Mononuclear cell (primary cell): Measurements from ENCODE around the gene UPF3B. TPM values are rescaled to one million over a fixed set of nuclear protein-coding genes. Genes with fewer than 3 reads are reported as not detected.
"Not testable (repeated sequence)": the region's sequence is repeated elsewhere in the genome, so short reads cannot be mapped to it uniquely, and the experiment has no call there.

Source experiments
- H3K27me3 ChIP-seq: 2 replicates; pipeline ENCODE4 v1.6.0; 2011; ENCODE audit warnings: low read length, control low read depth; ENCODE audit not compliant: insufficient read depth
- H3K4me1 ChIP-seq: 2 replicates; pipeline ENCODE4 v1.5.1; 2011; ENCODE audit warnings: mild to moderate bottlenecking, low read length, control low read depth; ENCODE audit not compliant: insufficient read depth
- H3K4me3 ChIP-seq: 2 replicates; pipeline ENCODE4 v1.5.1; 2011; ENCODE audit warnings: mild to moderate bottlenecking, low read length, moderate library complexity
- H3K9me3 ChIP-seq: 2 replicates; pipeline ENCODE4 v1.5.1; 2011; ENCODE audit warnings: low read depth, mild to moderate bottlenecking, control low read depth, low read length
- total RNA-seq: library from RNA; depleted of rRNA; stranded (reverse); fragments of >200 nt; gene quantifications from one replicate; pipeline ENCODE4 v1.2.3, GENCODE V29; 2012

Gene UPF3B
- total RNA-seq, 1 donor = 2.3 TPM

- peak overlapping the region; percentile 78 for H3K4me3 ChIP-seq
- peaks cover 26% of the 10 kb centered on the region for H3K4me1 ChIP-seq
- H3K9me3 ChIP-seq = no peaks in the 10 kb centered on the region
- H3K27me3 ChIP-seq = no peaks in the 10 kb centered on the region
These were observed 18.5 kb upstream of the UPF3B start for GRCh38 chrX:119871245-119871598.

GRCh38 chrX:119870626-119871131, 17.9 kb upstream of the UPF3B start:
- no peaks in the 10 kb centered on the region for H3K27me3 ChIP-seq
- no peaks in the 10 kb centered on the region for H3K9me3 ChIP-seq
- peak overlapping the region; percentile 78 for H3K4me3 ChIP-seq
- H3K4me1 ChIP-seq = peaks cover 26% of the 10 kb centered on the region

GRCh38 chrX:119853444-119853843, 681 bp upstream of the UPF3B start:
- Histone ChIP-seq H3K4me3 (no peak overlapping the region), H3K4me1 (peaks cover 9% of the 10 kb centered on the region), H3K9me3 (no peaks in the 10 kb centered on the region), H3K27me3 (no peaks in the 10 kb centered on the region)

- no peaks in the 10 kb centered on the region for H3K4me1 ChIP-seq
- H3K4me3 ChIP-seq = no peak overlapping the region
These were observed 18.9 kb downstream of the UPF3B start for GRCh38 chrX:119833905-119834304.

GRCh38 chrX:119828446-119828845, 24.3 kb downstream of the UPF3B start:
- no peak overlapping the region for H3K4me3 ChIP-seq

More at GRCh38 chrX:119833905-119834304, 18.9 kb downstream of the UPF3B start:
- H3K9me3 ChIP-seq = no peaks in the 10 kb centered on the region
- no peaks in the 10 kb centered on the region for H3K27me3 ChIP-seq

GRCh38 chrX:119826399-119826959, 26.3 kb downstream of the UPF3B start:
- Histone ChIP-seq H3K4me3 (no peak overlapping the region), H3K4me1 (no peaks in the 10 kb centered on the region)

More at GRCh38 chrX:119828446-119828845, 24.3 kb downstream of the UPF3B start:
- Histone ChIP-seq H3K4me1 (no peaks in the 10 kb centered on the region), H3K27me3 (no peaks in the 10 kb centered on the region), H3K9me3 (no peaks in the 10 kb centered on the region)

GRCh38 chrX:119824221-119824620, 28.5 kb downstream of the UPF3B start:
- H3K4me1 ChIP-seq, H3K4me3 ChIP-seq, H3K27me3 ChIP-seq, H3K9me3 ChIP-seq: not testable (repeated sequence)

More at GRCh38 chrX:119826399-119826959, 26.3 kb downstream of the UPF3B start:
- Histone ChIP-seq H3K9me3 (no peaks in the 10 kb centered on the region), H3K27me3 (no peaks in the 10 kb centered on the region)

GRCh38 chrX:119821703-119822102, 31.1 kb downstream of the UPF3B start:
- H3K4me3 ChIP-seq, H3K4me1 ChIP-seq, H3K27me3 ChIP-seq, H3K9me3 ChIP-seq: not testable (repeated sequence)

- no peak overlapping the region for H3K4me3 ChIP-seq
- no peaks in the 10 kb centered on the region for H3K4me1 ChIP-seq
- H3K9me3 ChIP-seq = no peaks in the 10 kb centered on the region
- no peaks in the 10 kb centered on the region for H3K27me3 ChIP-seq
These were observed 35.6 kb downstream of the UPF3B start for GRCh38 chrX:119817130-119817690.

- no peaks in the 10 kb centered on the region for H3K27me3 ChIP-seq
- no peak overlapping the region for H3K4me3 ChIP-seq
- no peaks in the 10 kb centered on the region for H3K9me3 ChIP-seq
- H3K4me1 ChIP-seq = no peaks in the 10 kb centered on the region
These were observed 36.5 kb downstream of the UPF3B start for GRCh38 chrX:119816300-119816699.

GRCh38 chrX:119809185-119809666, 43.5 kb downstream of the UPF3B start:
- Histone ChIP-seq H3K4me3 (no peak overlapping the region), H3K27me3 (no peaks in the 10 kb centered on the region), H3K4me1 (no peaks in the 10 kb centered on the region), H3K9me3 (no peaks in the 10 kb centered on the region)

GRCh38 chrX:119808461-119808860, 44.3 kb downstream of the UPF3B start:
- H3K4me1 ChIP-seq, H3K9me3 ChIP-seq, H3K4me3 ChIP-seq, H3K27me3 ChIP-seq: not testable (repeated sequence)

- Histone ChIP-seq H3K27me3 (no peaks in the 10 kb centered on the region), H3K9me3 (no peaks in the 10 kb centered on the region), H3K4me1 (no peaks in the 10 kb centered on the region), H3K4me3 (no peak overlapping the region)
These were observed 50.2 kb downstream of the UPF3B start for GRCh38 chrX:119802546-119802945.

- H3K27me3 ChIP-seq = no peaks in the 10 kb centered on the region
- no peaks in the 10 kb centered on the region for H3K4me1 ChIP-seq
- no peak overlapping the region for H3K4me3 ChIP-seq
- H3K9me3 ChIP-seq = no peaks in the 10 kb centered on the region
These were observed 51.2 kb downstream of the UPF3B start for GRCh38 chrX:119801253-119802221.
